H1 (cell line): ENCODE data around the gene ATG7. TPM values are rescaled to one million over a fixed set of nuclear protein-coding genes. Genes with fewer than 3 reads are reported as not detected.

Experiments used
- CTCF ChIA-PET: fragments of 300-600 bp; sonication (Branson Sonifier 250); formaldehyde crosslinking; loops from one replicate; lab custom pipeline; 2021; ENCODE audit not compliant: partially characterized antibody; lab: Charles Lee
- POLR2A ChIA-PET: fragments of 300-600 bp; sonication (Branson Sonifier 250); formaldehyde crosslinking; loops from one replicate; lab custom pipeline; 2021; ENCODE audit warnings: inconsistent platforms; ENCODE audit not compliant: partially characterized antibody; lab: Charles Lee
- DNase-seq, 2 experiments: peaks; one replicate each; pipeline versions ENCODE4 v3.0.0 to v3.0.0-alpha.2; 2010 to 2022; ENCODE audit warnings: low spot score in 2 of 2, low read depth in 1 of 2, mixed read lengths in 1 of 2
- FAIRE-seq: peaks from 2 replicates; lab custom pipeline; 2011; peaks lifted over from hg19 to GRCh38; lab: Jason Lieb, UNC
- H2AFZ ChIP-seq: 2 replicates; pipeline ENCODE4 v1.8.1; 2012; ENCODE audit warnings: low read length, inconsistent platforms
- H2AK5ac ChIP-seq: 2 replicates; pipeline ENCODE4 v1.6.1; 2013; ENCODE audit warnings: low read depth, low read length
- H2BK120ac ChIP-seq: replicated peaks from 2 replicates; pipeline ENCODE3; 2013; ENCODE audit warnings: low read depth, low read length, inconsistent platforms
- H2BK12ac ChIP-seq: 2 replicates; pipeline ENCODE4 v1.6.1; 2013; ENCODE audit warnings: low read depth, low read length
- H2BK15ac ChIP-seq: 2 replicates; pipeline ENCODE4 v1.6.1; 2013; ENCODE audit warnings: low read length
- H2BK20ac ChIP-seq: 2 replicates; pipeline ENCODE4 v1.6.1; 2013; ENCODE audit warnings: low read length
- H2BK5ac ChIP-seq: 2 replicates; pipeline ENCODE4 v1.6.1; 2013; ENCODE audit warnings: low read depth, low read length
- H3K14ac ChIP-seq: 2 replicates; pipeline ENCODE4 v1.6.1; 2013; ENCODE audit warnings: inconsistent platforms; ENCODE audit not compliant: insufficient read length
- H3K18ac ChIP-seq: 2 replicates; pipeline ENCODE4 v1.6.1; 2013; ENCODE audit warnings: low read length; ENCODE audit errors: extremely low read depth
- H3K23ac ChIP-seq: 2 replicates; pipeline ENCODE4 v1.6.1; 2013; ENCODE audit warnings: inconsistent platforms; ENCODE audit not compliant: insufficient read length
- H3K23me2 ChIP-seq: 2 replicates; pipeline ENCODE4 v1.6.1; 2013; ENCODE audit warnings: low read depth, low read length
- H3K27ac ChIP-seq: 2 replicates; pipeline ENCODE4 v1.6.1; 2011; ENCODE audit warnings: low read depth, low read length, inconsistent platforms
- H3K27me3 ChIP-seq, 4 experiments: replicated peaks in 1 of 4; 1 replicate in 1 of 4; 2 replicates in 3 of 4; pipeline versions ENCODE4 v1.6.1 to v1.8.1; 2011 to 2013; ENCODE audit warnings: low read length in 3 of 4, mild to moderate bottlenecking in 3 of 4, inconsistent platforms in 2 of 4, mixed read lengths in 2 of 4, moderate library complexity in 1 of 4; ENCODE audit not compliant: control insufficient read depth in 3 of 4, insufficient read depth in 3 of 4; ENCODE audit errors: extremely low read depth in 1 of 4
- H3K36me3 ChIP-seq, 4 experiments: 2 replicates each; pipeline versions ENCODE4 v1.6.1 to v1.8.1; 2011 to 2013; ENCODE audit warnings: mild to moderate bottlenecking in 4 of 4, low read length in 3 of 4, moderate library complexity in 2 of 4, control low read depth in 1 of 4, inconsistent platforms in 1 of 4; ENCODE audit not compliant: insufficient read depth in 4 of 4, control insufficient read depth in 2 of 4
- H3K4ac ChIP-seq: replicated peaks from 2 replicates; pipeline ENCODE3; 2013; ENCODE audit warnings: low read length, low read depth, mixed read lengths, inconsistent platforms; ENCODE audit not compliant: insufficient read length
- H3K4me1 ChIP-seq, 4 experiments: replicated peaks in 1 of 4; 1 replicate in 1 of 4; 2 replicates in 3 of 4; pipeline versions ENCODE4 v1.6.1 to v1.8.1; 2011 to 2013; ENCODE audit warnings: low read length in 3 of 4, inconsistent platforms in 2 of 4, mixed read lengths in 1 of 4; ENCODE audit not compliant: insufficient read depth in 4 of 4, control insufficient read depth in 3 of 4
- H3K4me2 ChIP-seq, 2 experiments: 2 replicates each; pipeline versions ENCODE4 v1.6.1 to v1.8.1; 2011 to 2013; ENCODE audit warnings: low read depth in 2 of 2, low read length in 2 of 2, control low read depth in 1 of 2, inconsistent platforms in 1 of 2, mild to moderate bottlenecking in 1 of 2; ENCODE audit not compliant: insufficient read depth in 1 of 2
- H3K4me3 ChIP-seq, 4 experiments: fragments of 200-600, 300-600 bp in 1 of 4; sonication (generic), shearing (Covaris generic), sonication (Bioruptor Twin) in 1 of 4; 2 replicates each; pipeline versions ENCODE4 v1.5.1 to v1.8.1; 2011 to 2016; ENCODE audit warnings: low read length in 4 of 4, low read depth in 3 of 4, control low read depth in 2 of 4, inconsistent platforms in 2 of 4, mild to moderate bottlenecking in 2 of 4, mixed read lengths in 1 of 4, moderate library complexity in 1 of 4; ENCODE audit not compliant: insufficient read depth in 2 of 4; ENCODE audit errors: extremely low read depth in 1 of 4
- H3K56ac ChIP-seq: replicated peaks from 2 replicates; pipeline ENCODE3; 2013; ENCODE audit warnings: low read depth, mild to moderate bottlenecking, mixed read lengths, low read length, inconsistent platforms; ENCODE audit not compliant: insufficient read length
- H3K79me1 ChIP-seq: 2 replicates; pipeline ENCODE4 v1.6.1; 2013; ENCODE audit warnings: low read depth, low read length, control low read depth
- H3K79me2 ChIP-seq, 2 experiments: 2 replicates each; pipeline versions ENCODE4 v1.6.1 to v1.8.1; 2012 to 2013; ENCODE audit warnings: low read length in 2 of 2, mild to moderate bottlenecking in 2 of 2, inconsistent platforms in 1 of 2; ENCODE audit not compliant: insufficient read depth in 2 of 2, control insufficient read depth in 1 of 2
- H3K9ac ChIP-seq, 4 experiments: replicated peaks in 1 of 4; 1 replicate in 1 of 4; 2 replicates in 3 of 4; pipeline versions ENCODE4 v1.6.1 to v1.8.1; 2011 to 2013; ENCODE audit warnings: low read depth in 3 of 4, low read length in 3 of 4, control low read depth in 2 of 4, mild to moderate bottlenecking in 2 of 4, moderate library complexity in 2 of 4, inconsistent platforms in 1 of 4; ENCODE audit errors: extremely low read depth in 1 of 4
- H3K9me3 ChIP-seq, 2 experiments: 2 replicates each; pipeline versions ENCODE4 v1.6.1 to v1.8.1; 2012 to 2013; ENCODE audit warnings: mild to moderate bottlenecking in 2 of 2, moderate library complexity in 2 of 2, control low read depth in 1 of 2, inconsistent platforms in 1 of 2, low read depth in 1 of 2, low read length in 1 of 2, mixed read lengths in 1 of 2; ENCODE audit not compliant: insufficient read depth in 2 of 2
- H4K20me1 ChIP-seq, 2 experiments: replicated peaks in 1 of 2; 2 replicates each; pipeline versions ENCODE3 to v1.8.1; 2011 to 2013; ENCODE audit warnings: inconsistent platforms in 2 of 2, low read length in 2 of 2, mild to moderate bottlenecking in 1 of 2; ENCODE audit not compliant: insufficient read depth in 2 of 2, control insufficient read depth in 1 of 2
- H4K5ac ChIP-seq: 2 replicates; pipeline ENCODE4 v1.6.1; 2013; ENCODE audit warnings: low read length, low read depth, mixed read lengths, inconsistent platforms; ENCODE audit not compliant: insufficient read length
- H4K8ac ChIP-seq: 2 replicates; pipeline ENCODE4 v1.8.0; 2013; ENCODE audit warnings: mild to moderate bottlenecking, moderate library complexity, low read length, inconsistent platforms; ENCODE audit not compliant: insufficient read depth; ENCODE audit errors: extremely low read depth
- H4K91ac ChIP-seq: replicated peaks from 2 replicates; pipeline ENCODE3; 2013; ENCODE audit warnings: low read length, mixed read lengths, inconsistent platforms; ENCODE audit not compliant: insufficient read length
- MAFK ChIP-seq: IDR thresholded peaks from 2 replicates; pipeline ENCODE4 v1.6.1; 2012; ENCODE audit warnings: low read depth, mild to moderate bottlenecking, improper control_type of control experiment, low read length
- RAD21 ChIP-seq, 2 experiments: IDR thresholded peaks in 1 of 2; conservative IDR thresholded peaks in 1 of 2; 2 replicates each; pipeline ENCODE4 v1.6.1; 2011; ENCODE audit warnings: low read depth in 2 of 2, low read length in 2 of 2, improper control_type of control experiment in 1 of 2, inconsistent platforms in 1 of 2, mild to moderate bottlenecking in 1 of 2, moderate library complexity in 1 of 2
- WGBS, 2 experiments: shearing (Covaris generic) in 1 of 2; methylation state at CpG; one replicate each; pipeline versions ENCODE4 v1.1.6 to v1.1.7; 2013 to 2015; ENCODE audit warnings: low lambda C conversion rate in 2 of 2, mixed read lengths in 2 of 2, inconsistent platforms in 1 of 2, low coverage in 1 of 2, missing lambda C conversion rate in 1 of 2; ENCODE audit not compliant: insufficient replicate concordance in 2 of 2, insufficient coverage in 1 of 2, insufficient read length in 1 of 2; ENCODE audit errors: extremely low coverage in 1 of 2, missing lambda C conversion rate in 1 of 2; 5-methylcytosine and 5-hydroxymethylcytosine counted together
- polyA plus RNA-seq, 7 experiments: library from polyadenylated mRNA; depleted of rRNA in 3 of 7; stranded (reverse) in 5 of 7; unstranded in 2 of 7; fragments of >200 nt in 5 of 7; fragments of 200-250 nt in 2 of 7; gene quantifications; 1 replicate in 5 of 7; 2 replicates in 1 of 7; 4 replicates in 1 of 7; pipeline versions ENCODE4 v1.2.1 to v1.2.3, GENCODE V29; 2011 to 2013; ENCODE audit warnings: missing spikeins in 2 of 7, mixed read lengths in 2 of 7
- total RNA-seq: library from RNA; stranded (reverse); fragmentation: NEBNext Ultra II Directional; extraction: Animal tissue kit (Norgen Biotek cat#: 25700); gene quantifications from 2 replicates; pipeline ENCODE4 v1.2.1, GENCODE V29; 2021

The ATG7 gene
- total and polyA plus RNA-seq, 2 of the 8 experiments (the other 6 are each of a cell fraction or from before 2014, with no cell fraction given), result 15.0 to 19.1 TPM

DNA sequence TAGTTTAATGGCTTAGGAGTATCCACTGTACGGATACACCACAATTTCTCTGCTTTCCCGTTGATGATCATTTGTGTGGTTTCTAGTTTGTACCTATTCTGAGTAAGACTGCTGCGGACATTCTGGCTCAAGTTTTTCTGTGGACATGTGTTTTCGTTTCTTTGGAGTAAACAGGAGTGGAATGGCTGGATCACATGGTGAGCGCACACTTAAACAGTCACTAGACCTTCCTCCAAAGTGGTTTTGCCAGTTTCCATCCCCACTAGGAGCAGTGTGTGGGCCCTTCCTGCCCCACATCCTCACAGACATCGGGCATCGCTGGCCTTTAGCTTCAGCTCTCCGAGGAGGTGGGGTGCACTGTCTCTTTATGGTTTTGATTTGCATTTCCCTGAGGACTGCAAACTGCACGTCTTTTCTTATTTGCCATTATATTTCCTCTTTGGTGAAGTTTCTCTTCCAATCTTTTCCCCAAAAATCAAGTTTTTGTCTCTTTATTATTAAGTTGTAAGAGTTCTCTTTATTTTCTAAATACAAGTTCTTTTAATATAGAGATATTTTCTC, 277.5 kb downstream of the ATG7 start:
- no peak for FAIRE-seq

More for the DNA sequence above, 277.5 kb downstream of the ATG7 start:
- Histone ChIP-seq H3K4me2 (no peak overlapping the region), H3K9ac (no peak overlapping the region), H3K36me3 (no peaks in the 10 kb centered on the region), H4K20me1 (no peaks in the 10 kb centered on the region), H3K4me1 (peaks cover 0 to 2% (median 0%) of the 10 kb centered on the region in 4 experiments; a peak in 1 of 7 replicates), H3K4me3 (no peak overlapping the region), H3K27ac (no peak overlapping the region), H3K9me3 (no peaks in the 10 kb centered on the region; a peak in 1 of 4 replicates), H2BK120ac (no peak overlapping the region), H2BK15ac (no peak overlapping the region), H3K18ac (no peak overlapping the region), H3K79me1 (no peaks in the 10 kb centered on the region), H3K23me2 (no peaks in the 10 kb centered on the region), H3K14ac (no peak overlapping the region), H2BK5ac (no peak overlapping the region), H4K91ac (no peak overlapping the region), H2AFZ (no peak overlapping the region), H2BK20ac (no peak overlapping the region), H3K79me2 (no peaks in the 10 kb centered on the region), H4K8ac (no peak overlapping the region; the same call in 1 of the 2 replicates), H3K4ac (no peak overlapping the region), H2BK12ac (no peak overlapping the region), H4K5ac (no peak overlapping the region), H3K56ac (no peak overlapping the region), H3K23ac (no peak overlapping the region)
- POLR2A ChIA-PET, result no interaction called here
- DNase-seq, result no peak
- CTCF ChIA-PET, result interaction anchor here (0.9 to 1.1 kb wide), 3 partner anchors 19 to 206 kb away, joined by 3 to 4 read pairs (median 4); no protein-coding TSS in a partner anchor
- 96% methylated on average over 9 of the region's 9 CpGs; no CpG with 5 or more reads in 1 of the 2 experiments for WGBS, 2 experiments
- TF ChIP-seq MAFK, result no peak
- TF ChIP-seq RAD21 (IDR thresholded peaks at IDR 0.05 in 1 of 2, conservative IDR thresholded peaks at IDR 0.05 in 1 of 2; ENCODE audit: low read depth in 2 of 2, low read length in 2 of 2), result no peak
- TF ChIP-seq, all 59 proteins: peak for 0
- Histone ChIP-seq H2AK5ac (no peak overlapping the region), H3K27me3 (no peaks in the 10 kb centered on the region)
